ENCODE data around the gene AGMO. TPM values are rescaled to one million over a fixed set of nuclear protein-coding genes. Genes with fewer than 3 reads are reported as not detected.

Gene AGMO
- polyA plus RNA-seq, 3 donors, result not detected

- Histone ChIP-seq H4K20me1 (ENCODE audit: insufficient read depth, low read length) (no peaks in the 10 kb centered on the region), H3K4me1 (ENCODE audit: control insufficient read depth in 1 of 2, insufficient read depth in 2 of 2, low read length in 2 of 2) (no peaks in the 10 kb centered on the region), H3K27ac (ENCODE audit: low read depth in 1 of 2, low read length in 2 of 2) (no peak overlapping the region), H3K9me3 (replicated peaks in 1 of 2; ENCODE audit: control insufficient read depth in 1 of 2, insufficient read depth in 1 of 2, low read length in 2 of 2) (no peaks in the 10 kb centered on the region), H3K36me3 (replicated peaks in 1 of 2; ENCODE audit: control insufficient read depth in 1 of 2, insufficient read depth in 2 of 2, low read length in 2 of 2) (no peaks in the 10 kb centered on the region), H3K9ac (ENCODE audit: insufficient read depth, low read length, poor library complexity, severe bottlenecking) (no peak overlapping the region), H2AFZ (ENCODE audit: insufficient read depth, low read depth, low read length, poor library complexity, severe bottlenecking) (no peak overlapping the region), H3K4me2 (replicated peaks; ENCODE audit: extremely low read depth, low read length, poor library complexity, severe bottlenecking) (no peak overlapping the region), H3K4me3 (replicated peaks in 1 of 3; ENCODE audit: low read depth in 2 of 3, low read length in 3 of 3) (no peak overlapping the region), H3K79me2 (ENCODE audit: insufficient read depth, low read length) (no peaks in the 10 kb centered on the region), H3K27me3 (ENCODE audit: control insufficient read depth in 2 of 2, insufficient read depth in 2 of 2, low read length in 2 of 2) (no peaks in the 10 kb centered on the region)
- 100% methylated on average over 1 of the region's 2 CpGs for WGBS (ENCODE audit: insufficient coverage)
- intact Hi-C loops (cut with micrococcal nuclease), result no loop called here
- Mint-ChIP-seq H3K9me3 (peaks cover 0 to 8% (median 2%) of the 10 kb centered on the region in 7 donors), H3K4me3 (no peak overlapping the region), H3K27ac (no peak overlapping the region), H3K4me1 (no peaks in the 10 kb centered on the region), H3K36me3 (no peaks in the 10 kb centered on the region), H3K27me3 (ENCODE audit: low read depth in 3 of 3) (peaks cover 0 to 2% (median 0%) of the 10 kb centered on the region in 3 donors)
- no peak for TF ChIP-seq CTCF (IDR thresholded peaks at IDR 0.05)
- no peak for DNase-seq
Measured at GRCh38 chr7:15378494-15379145, 183.2 kb downstream of the AGMO start.

GRCh38 chr7:15376600-15376999 lies 185.2 kb downstream of the AGMO start:
- H2AFZ ChIP-seq (ENCODE audit: insufficient read depth, low read depth, low read length, poor library complexity, severe bottlenecking), result no peak overlapping the region

More at GRCh38 chr7:15376600-15376999, 185.2 kb downstream of the AGMO start:
- Histone ChIP-seq H4K20me1 (ENCODE audit: insufficient read depth, low read length) (no peaks in the 10 kb centered on the region), H3K36me3 (replicated peaks in 1 of 2; ENCODE audit: control insufficient read depth in 1 of 2, insufficient read depth in 2 of 2, low read length in 2 of 2) (no peaks in the 10 kb centered on the region), H3K27me3 (ENCODE audit: control insufficient read depth in 2 of 2, insufficient read depth in 2 of 2, low read length in 2 of 2) (no peaks in the 10 kb centered on the region), H3K4me1 (ENCODE audit: control insufficient read depth in 1 of 2, insufficient read depth in 2 of 2, low read length in 2 of 2) (no peaks in the 10 kb centered on the region), H3K27ac (ENCODE audit: low read depth in 1 of 2, low read length in 2 of 2) (no peak overlapping the region), H3K4me2 (replicated peaks; ENCODE audit: extremely low read depth, low read length, poor library complexity, severe bottlenecking) (no peak overlapping the region), H3K9ac (ENCODE audit: insufficient read depth, low read length, poor library complexity, severe bottlenecking) (no peak overlapping the region), H3K4me3 (replicated peaks in 1 of 3; ENCODE audit: low read depth in 2 of 3, low read length in 3 of 3) (no peak overlapping the region), H3K79me2 (ENCODE audit: insufficient read depth, low read length) (no peaks in the 10 kb centered on the region), H3K9me3 (replicated peaks in 1 of 2; ENCODE audit: control insufficient read depth in 1 of 2, insufficient read depth in 1 of 2, low read length in 2 of 2) (peaks cover 0 to under 1% of the 10 kb centered on the region in 2 donors)
- WGBS (ENCODE audit: insufficient coverage), result no CpG with 5 or more reads among the region's 2 CpGs
- Mint-ChIP-seq H3K27me3 (ENCODE audit: low read depth in 3 of 3) (peaks cover 0 to 2% (median 0%) of the 10 kb centered on the region in 3 donors), H3K4me1 (no peaks in the 10 kb centered on the region), H3K4me3 (no peak overlapping the region), H3K36me3 (no peaks in the 10 kb centered on the region), H3K9me3 (peaks cover 0 to 8% (median 4%) of the 10 kb centered on the region in 7 donors), H3K27ac (no peak overlapping the region)
- intact Hi-C loops (cut with micrococcal nuclease), result no loop called here
- DNase-seq, result no peak
- TF ChIP-seq CTCF (IDR thresholded peaks at IDR 0.05), result no peak
